ENCODE measurements around the gene KLK3.

DNA sequence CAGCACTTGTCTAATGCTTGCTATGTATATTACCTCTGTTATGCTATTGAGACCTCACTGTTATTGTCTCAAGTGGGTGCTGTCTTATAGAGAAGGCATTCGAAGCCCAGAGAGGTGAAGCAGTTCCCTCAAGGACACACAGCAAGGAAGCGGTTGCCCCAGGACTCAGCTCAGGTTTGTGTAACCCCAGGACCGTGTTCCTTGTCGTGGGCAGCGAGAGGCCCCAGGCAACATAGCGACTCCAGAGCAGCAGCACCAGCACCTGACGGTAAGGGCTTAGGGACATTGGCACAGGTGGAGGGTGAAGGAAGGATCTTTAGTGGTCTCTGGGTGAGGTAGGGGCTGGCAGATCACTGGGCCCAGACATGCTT, 23.7 kb upstream of the KLK3 start:
- TF ChIP-seq POLR2A (IDR thresholded peaks at IDR 0.05; ENCODE audit: low read depth, low read length) (no peak), TAF1 (IDR thresholded peaks at IDR 0.05; ENCODE audit: borderline replicate concordance, low read depth, low read length) (no peak), POLR2AphosphoS5 (IDR thresholded peaks at IDR 0.05; ENCODE audit: low read depth, low read length) (no peak)

Measured in GM12892 (cell line).